Gastrocnemius medialis (tissue), 4 donors: Measurements from ENCODE around the gene ACOX1. TPM values are rescaled to one million over a fixed set of nuclear protein-coding genes. Genes with fewer than 3 reads are reported as not detected.

Experiments
- ATAC-seq, 2 donors: fragments of 150-250 bp; one replicate each; pipeline ENCODE4 v1.9.1; 2016
- DNase-seq, 2 donors: peaks; one replicate each; pipeline ENCODE4 v3.0.0-alpha.2; 2019
- H3K27ac ChIP-seq, 4 donors: fragments of 200-600 bp; sonication (generic); 1 replicate in 1 of 4; 2 replicates in 3 of 4; pipeline ENCODE4 v1.5.1; 2016 to 2018; ENCODE audit warnings: mild to moderate bottlenecking in 2 of 4, moderate library complexity in 1 of 4
- H3K27me3 ChIP-seq, 3 donors: fragments of 200-600 bp; sonication (generic) in 2 of 3; 1 replicate in 1 of 3; 2 replicates in 2 of 3; pipeline versions ENCODE4 v1.5.1 to v1.6.0; 2016 to 2019; ENCODE audit warnings: mild to moderate bottlenecking in 1 of 3, moderate library complexity in 1 of 3
- H3K36me3 ChIP-seq, 2 donors: fragments of 200-600 bp; sonication (generic) in 1 of 2; one replicate each; pipeline ENCODE4 v1.5.1; 2017 to 2018
- H3K4me1 ChIP-seq, 2 donors: fragments of 200-600 bp; sonication (generic) in 1 of 2; one replicate each; pipeline ENCODE4 v1.5.1; 2016 to 2017; ENCODE audit warnings: mild to moderate bottlenecking in 2 of 2
- H3K4me3 ChIP-seq, 4 donors: fragments of 200-600 bp; sonication (generic) in 3 of 4; 1 replicate in 1 of 4; 2 replicates in 3 of 4; pipeline ENCODE4 v1.5.1; 2016 to 2019; ENCODE audit warnings: mild to moderate bottlenecking in 2 of 4
- H3K9me3 ChIP-seq, 3 donors: fragments of 200-600 bp; sonication (generic) in 2 of 3; 1 replicate in 1 of 3; 2 replicates in 2 of 3; pipeline ENCODE4 v1.5.1; 2016 to 2019
- POLR2A ChIP-seq, 2 donors: fragments of 450-650 bp; IDR thresholded peaks; one replicate each; pipeline ENCODE4 v1.6.1; 2017; ENCODE audit warnings: antibody characterized with exemption in 2 of 2, mild to moderate bottlenecking in 2 of 2, moderate library complexity in 2 of 2
- in situ Hi-C, 4 donors: fragments of 200-750 bp; cut with MboI; loops; one replicate each; pipeline versions ENCODE4 v1.15.0 to v1.8.0; 2017; ENCODE audit warnings: low sequenced_read_pairs in 4 of 4
- intact Hi-C: fragments of 100-400 bp; cut with DNase I; formaldehyde crosslinking; loops from one replicate; pipeline ENCODE4 v1.15.1; 2023; ENCODE audit warnings: low total_unique reads
- total RNA-seq, 4 donors: library from RNA; depleted of rRNA; stranded (reverse); fragments of >200 nt; gene quantifications; one replicate each; pipeline versions ENCODE4 v1.1.0 to v1.2.3, GENCODE V29; 2016
- TF ChIP-seq, protein P1 (sequence below), 5 experiments: fragments of 450-650 bp in 3 of 5; fragments of 200-600 bp in 2 of 5; sonication (generic) in 2 of 5; IDR thresholded peaks in 4 of 5; conservative IDR thresholded peaks in 1 of 5; 1 replicate in 4 of 5; 2 replicates in 1 of 5; pipeline ENCODE4 v1.5.1; 2016 to 2019; ENCODE audit warnings: antibody characterized with exemption in 5 of 5, mild to moderate bottlenecking in 3 of 5, moderate library complexity in 3 of 5

The ACOX1 gene
- total RNA-seq, 4 donors from 2014 or later, result 64.8 to 96.6 (median 80.7) TPM

DNA sequence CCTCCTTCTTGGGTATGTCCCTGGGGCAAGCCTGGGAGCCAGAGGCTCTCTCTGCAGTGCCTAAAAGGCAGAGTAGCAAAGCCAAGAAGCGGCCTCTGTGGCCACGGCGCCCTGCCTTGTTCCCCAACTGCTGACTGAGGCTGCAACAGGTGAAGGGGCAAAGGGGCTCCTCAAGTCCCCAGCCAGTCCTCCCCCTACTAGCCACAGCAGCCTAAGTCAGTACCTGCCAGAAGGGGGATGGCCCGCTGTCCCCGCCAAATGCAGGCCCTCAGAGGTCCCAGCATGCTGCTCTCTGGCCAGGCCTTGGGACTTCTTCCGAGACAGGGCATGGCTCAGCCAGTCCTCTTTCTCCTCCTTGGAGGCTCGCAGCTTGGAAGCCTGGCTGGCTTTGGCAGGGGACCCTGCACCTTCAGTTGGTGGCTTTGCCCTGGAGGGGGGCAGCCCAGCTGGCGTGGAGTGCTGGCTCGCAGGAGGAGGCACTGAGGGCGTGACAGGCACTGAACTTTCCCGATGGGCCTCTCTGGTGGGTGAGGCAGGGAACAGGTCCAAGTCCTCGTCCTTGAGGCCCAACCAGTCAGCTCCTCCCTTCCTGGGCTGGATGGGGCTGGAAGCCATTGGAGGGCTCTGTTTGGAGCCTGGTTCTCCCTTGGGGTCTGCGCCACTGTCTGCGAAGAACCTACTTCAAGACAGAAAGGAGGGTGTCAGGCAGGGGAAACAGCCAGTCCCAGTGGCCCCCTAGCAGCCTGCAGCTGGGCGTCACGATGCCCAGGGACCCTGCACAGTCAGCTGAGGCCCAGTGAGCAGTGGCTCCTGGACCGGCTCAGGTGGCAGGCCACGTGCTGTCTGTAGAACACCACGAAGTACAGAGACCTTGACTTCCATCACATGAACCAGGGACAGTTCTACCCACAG lies 55.7 kb downstream of the ACOX1 start:
- intact Hi-C loops, result no loop called here
- no peaks in the 10 kb centered on the region for H3K27me3 ChIP-seq
- ATAC-seq, result no peak
- no peak overlapping the region for H3K4me3 ChIP-seq
- TF ChIP-seq, protein P1, sequence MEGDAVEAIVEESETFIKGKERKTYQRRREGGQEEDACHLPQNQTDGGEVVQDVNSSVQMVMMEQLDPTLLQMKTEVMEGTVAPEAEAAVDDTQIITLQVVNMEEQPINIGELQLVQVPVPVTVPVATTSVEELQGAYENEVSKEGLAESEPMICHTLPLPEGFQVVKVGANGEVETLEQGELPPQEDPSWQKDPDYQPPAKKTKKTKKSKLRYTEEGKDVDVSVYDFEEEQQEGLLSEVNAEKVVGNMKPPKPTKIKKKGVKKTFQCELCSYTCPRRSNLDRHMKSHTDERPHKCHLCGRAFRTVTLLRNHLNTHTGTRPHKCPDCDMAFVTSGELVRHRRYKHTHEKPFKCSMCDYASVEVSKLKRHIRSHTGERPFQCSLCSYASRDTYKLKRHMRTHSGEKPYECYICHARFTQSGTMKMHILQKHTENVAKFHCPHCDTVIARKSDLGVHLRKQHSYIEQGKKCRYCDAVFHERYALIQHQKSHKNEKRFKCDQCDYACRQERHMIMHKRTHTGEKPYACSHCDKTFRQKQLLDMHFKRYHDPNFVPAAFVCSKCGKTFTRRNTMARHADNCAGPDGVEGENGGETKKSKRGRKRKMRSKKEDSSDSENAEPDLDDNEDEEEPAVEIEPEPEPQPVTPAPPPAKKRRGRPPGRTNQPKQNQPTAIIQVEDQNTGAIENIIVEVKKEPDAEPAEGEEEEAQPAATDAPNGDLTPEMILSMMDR (IDR thresholded peaks at IDR 0.05 in 4 of 5, conservative IDR thresholded peaks at IDR 0.05 in 1 of 5), result no peak
- TF ChIP-seq POLR2A (IDR thresholded peaks at IDR 0.05), result no peak
- H3K4me1 ChIP-seq, result no peaks in the 10 kb centered on the region
- H3K27ac ChIP-seq, result no peak overlapping the region
- in situ Hi-C loops, result no loop called here
- DNase-seq, result no peak
- H3K9me3 ChIP-seq, result no peaks in the 10 kb centered on the region
- no peaks in the 10 kb centered on the region for H3K36me3 ChIP-seq

DNA sequence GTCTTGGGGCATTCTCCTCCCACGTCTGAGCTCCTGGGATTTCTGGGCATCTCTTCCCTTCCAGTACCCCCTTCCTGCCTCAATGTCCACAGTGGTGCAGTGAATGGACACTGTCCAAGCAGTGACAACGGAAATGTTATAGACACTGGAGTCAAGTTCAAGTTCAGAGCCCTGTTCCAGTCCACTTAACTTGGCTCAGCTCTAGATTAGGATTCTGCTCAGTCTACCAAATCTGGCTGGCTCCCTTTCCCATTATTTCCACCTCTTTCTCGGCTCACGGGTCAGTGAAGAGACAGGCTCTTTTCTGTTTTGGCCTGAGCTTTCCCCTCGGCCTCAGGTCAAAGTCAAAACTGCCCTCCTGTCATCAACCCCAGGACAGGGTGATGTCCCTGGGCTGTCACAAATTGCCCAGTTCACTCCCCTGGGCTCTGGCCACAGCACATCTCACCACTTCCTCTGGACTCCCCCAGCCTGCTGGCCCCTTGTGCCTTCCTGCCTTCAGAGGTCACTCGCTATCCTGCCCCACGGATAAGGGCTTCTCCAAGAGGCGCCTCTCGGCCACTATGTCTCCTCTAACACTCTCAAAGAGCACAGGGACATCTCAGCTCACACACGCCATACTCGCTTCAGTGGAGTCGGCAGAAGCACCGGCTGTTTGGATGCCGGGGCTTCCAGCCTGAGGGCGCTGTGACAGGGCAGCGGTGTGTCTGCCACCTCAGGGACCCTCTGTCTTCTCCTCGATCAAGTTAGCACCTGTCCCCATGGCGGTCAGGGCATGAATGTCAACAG lies 56.6 kb downstream of the ACOX1 start:
- no peak for ATAC-seq
- in situ Hi-C loops, result no loop called here

DNA sequence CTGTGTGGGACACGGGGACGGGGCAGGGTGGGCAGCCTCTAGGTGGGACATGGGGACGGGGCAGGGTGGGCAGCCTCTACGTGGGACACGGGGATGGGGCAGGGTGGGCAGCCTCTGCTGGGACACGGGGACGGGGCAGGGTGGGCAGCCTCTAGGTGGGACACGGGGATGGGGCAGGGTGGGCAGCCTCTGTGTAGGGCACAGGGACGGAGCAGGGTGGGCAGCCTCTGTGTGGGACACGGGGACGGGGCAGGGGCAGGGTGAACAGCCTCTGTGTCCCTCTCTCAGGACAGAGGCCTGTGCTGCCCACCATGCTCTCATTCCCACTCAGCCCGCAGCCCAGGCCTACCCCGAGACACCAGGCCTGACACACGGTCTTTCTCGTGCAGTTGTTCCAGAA lies 57.4 kb downstream of the ACOX1 start:
- H3K36me3 ChIP-seq, result no peaks in the 10 kb centered on the region
- intact Hi-C loops, result no loop called here
- H3K9me3 ChIP-seq, result no peaks in the 10 kb centered on the region
- no peak overlapping the region for H3K27ac ChIP-seq
- ATAC-seq (no peak), DNase-seq (no peak)
- no peaks in the 10 kb centered on the region for H3K4me1 ChIP-seq
- H3K4me3 ChIP-seq, result no peak overlapping the region
- no peaks in the 10 kb centered on the region for H3K27me3 ChIP-seq
- in situ Hi-C loops, result no loop called here
- TF ChIP-seq, protein P1 (IDR thresholded peaks at IDR 0.05 in 4 of 5, conservative IDR thresholded peaks at IDR 0.05 in 1 of 5), result no peak
- no peak for TF ChIP-seq POLR2A (IDR thresholded peaks at IDR 0.05)

More for the DNA sequence above, 56.6 kb downstream of the ACOX1 start:
- Histone ChIP-seq H3K4me1 (no peaks in the 10 kb centered on the region), H3K36me3 (no peaks in the 10 kb centered on the region), H3K9me3 (no peaks in the 10 kb centered on the region), H3K27ac (no peak overlapping the region), H3K27me3 (no peaks in the 10 kb centered on the region), H3K4me3 (no peak overlapping the region)
- DNase-seq, result no peak
- intact Hi-C loops, result no loop called here
- TF ChIP-seq, protein P1 (IDR thresholded peaks at IDR 0.05 in 4 of 5, conservative IDR thresholded peaks at IDR 0.05 in 1 of 5), result no peak
- no peak for TF ChIP-seq POLR2A (IDR thresholded peaks at IDR 0.05)

DNA sequence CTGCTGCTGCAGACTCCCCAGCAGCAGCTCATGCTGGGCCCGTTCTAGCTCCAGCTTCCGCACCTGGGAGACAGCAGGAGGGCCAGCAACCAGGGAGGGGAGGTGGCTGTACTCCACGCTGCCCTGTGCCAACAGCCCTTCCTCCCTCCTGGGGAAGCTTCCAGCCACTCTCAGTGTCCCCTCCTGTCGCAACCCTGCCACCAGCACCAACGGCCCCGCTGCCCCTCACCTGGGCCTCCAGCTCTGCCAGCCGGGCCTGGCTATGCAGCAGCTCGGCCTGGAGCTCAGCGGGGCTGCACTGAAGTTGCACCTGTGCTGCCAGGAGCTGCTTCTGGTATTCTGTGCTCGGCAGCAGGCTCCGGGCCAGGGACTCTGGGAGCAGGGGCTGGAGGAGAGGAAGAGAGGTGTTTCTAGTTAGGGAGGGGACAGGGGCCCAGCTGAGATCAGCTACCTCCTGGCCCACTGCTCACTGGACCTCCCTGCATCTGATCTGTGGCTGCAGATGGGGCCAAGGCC lies 58.9 kb downstream of the ACOX1 start:
- no peak for DNase-seq
- no peak for ATAC-seq
- H3K36me3 ChIP-seq, result no peaks in the 10 kb centered on the region
- intact Hi-C loops, result no loop called here
- H3K27ac ChIP-seq, result no peak overlapping the region
- no peaks in the 10 kb centered on the region for H3K27me3 ChIP-seq
- TF ChIP-seq, protein P1 (IDR thresholded peaks at IDR 0.05 in 4 of 5, conservative IDR thresholded peaks at IDR 0.05 in 1 of 5), result no peak
- no peak for TF ChIP-seq POLR2A (IDR thresholded peaks at IDR 0.05)
- no peaks in the 10 kb centered on the region for H3K9me3 ChIP-seq
- in situ Hi-C loops, result no loop called here
- no peak overlapping the region for H3K4me3 ChIP-seq
- H3K4me1 ChIP-seq, result no peaks in the 10 kb centered on the region
